Mesenchymal stem cell (in vitro differentiated cells and primary cell): ENCODE results near the gene RPS15.

ENCODE experiments used
- DNase-seq: peaks from one replicate; pipeline ENCODE4 v3.0.0-alpha.2; 2013
- H2AFZ ChIP-seq: one replicate; pipeline ENCODE4 v1.6.1; 2013; ENCODE audit warnings: low read depth, mild to moderate bottlenecking, control low read depth, inconsistent platforms, low read length, moderate library complexity
- H2AK5ac ChIP-seq: 2 replicates; pipeline ENCODE4 v1.6.1; 2013; ENCODE audit warnings: low read length, moderate library complexity, mild to moderate bottlenecking, inconsistent platforms; ENCODE audit not compliant: severe bottlenecking
- H2BK120ac ChIP-seq: one replicate; pipeline ENCODE4 v1.6.1; 2013; ENCODE audit warnings: low read depth, mild to moderate bottlenecking, inconsistent platforms, low read length, moderate library complexity
- H2BK12ac ChIP-seq, 2 experiments: one replicate each; pipeline ENCODE4 v1.6.1; 2013; ENCODE audit warnings: inconsistent platforms in 2 of 2, low read length in 2 of 2, mild to moderate bottlenecking in 2 of 2, moderate library complexity in 2 of 2, control low read depth in 1 of 2
- H2BK15ac ChIP-seq: one replicate; pipeline ENCODE4 v1.6.1; 2013; ENCODE audit warnings: mild to moderate bottlenecking, low read depth, inconsistent platforms; ENCODE audit not compliant: poor library complexity, severe bottlenecking
- H2BK5ac ChIP-seq: 2 replicates; pipeline ENCODE4 v1.6.1; 2013; ENCODE audit warnings: low read depth, mild to moderate bottlenecking, low read length, control low read depth, inconsistent platforms; ENCODE audit not compliant: poor library complexity, severe bottlenecking
- H3K14ac ChIP-seq, 2 experiments: one replicate each; pipeline ENCODE4 v1.6.1; 2013; ENCODE audit warnings: inconsistent platforms in 2 of 2, low read length in 2 of 2, control low read depth in 1 of 2, mild to moderate bottlenecking in 1 of 2, moderate library complexity in 1 of 2
- H3K18ac ChIP-seq, 2 experiments: one replicate each; pipeline ENCODE4 v1.6.1; 2013; ENCODE audit warnings: inconsistent platforms in 2 of 2, low read length in 2 of 2, control low read depth in 1 of 2, low read depth in 1 of 2, mild to moderate bottlenecking in 1 of 2
- H3K23ac ChIP-seq, 2 experiments: one replicate each; pipeline ENCODE4 v1.6.1; 2013; ENCODE audit warnings: inconsistent platforms in 2 of 2, low read length in 2 of 2, mild to moderate bottlenecking in 2 of 2, moderate library complexity in 2 of 2, control low read depth in 1 of 2
- H3K27ac ChIP-seq: 2 replicates; pipeline ENCODE4 v1.5.1; 2013; ENCODE audit warnings: mild to moderate bottlenecking, moderate library complexity, low read length, control low read depth, inconsistent platforms; ENCODE audit not compliant: poor library complexity, severe bottlenecking
- H3K27me3 ChIP-seq, 2 experiments: 2 replicates each; pipeline versions ENCODE4 v1.6.1 to v1.7.0; 2013; ENCODE audit warnings: low read length in 2 of 2, mild to moderate bottlenecking in 2 of 2, moderate library complexity in 2 of 2, control low read depth in 1 of 2, inconsistent platforms in 1 of 2; ENCODE audit not compliant: control insufficient read depth in 1 of 2, insufficient read depth in 1 of 2
- H3K36me3 ChIP-seq, 2 experiments: 2 replicates each; pipeline versions ENCODE4 v1.6.1 to v1.7.0; 2013; ENCODE audit warnings: low read length in 2 of 2, control low read depth in 1 of 2, inconsistent platforms in 1 of 2, low read depth in 1 of 2, mild to moderate bottlenecking in 1 of 2; ENCODE audit not compliant: insufficient read depth in 2 of 2, control insufficient read depth in 1 of 2
- H3K4ac ChIP-seq, 2 experiments: one replicate each; pipeline ENCODE4 v1.6.1; 2013; ENCODE audit warnings: inconsistent platforms in 2 of 2, low read length in 2 of 2, mild to moderate bottlenecking in 2 of 2, moderate library complexity in 2 of 2, control low read depth in 1 of 2, low read depth in 1 of 2
- H3K4me1 ChIP-seq: 2 replicates; pipeline ENCODE4 v1.6.1; 2013; ENCODE audit warnings: low read depth, low read length, control low read depth; ENCODE audit not compliant: control insufficient read depth, insufficient read depth
- H3K4me2 ChIP-seq: 2 replicates; pipeline ENCODE4 v1.6.1; 2013; ENCODE audit warnings: low read length, mild to moderate bottlenecking, inconsistent platforms; ENCODE audit not compliant: poor library complexity, severe bottlenecking
- H3K4me3 ChIP-seq, 2 experiments: 2 replicates each; pipeline versions ENCODE4 v1.5.1 to v1.7.0; 2013; ENCODE audit warnings: low read length in 2 of 2, mild to moderate bottlenecking in 2 of 2, control low read depth in 1 of 2, low read depth in 1 of 2; ENCODE audit not compliant: insufficient read depth in 1 of 2
- H3K79me1 ChIP-seq: replicated peaks from 2 replicates; pipeline ENCODE4 v1.6.1; 2013; ENCODE audit warnings: mild to moderate bottlenecking, control low read depth, low read length, inconsistent platforms; ENCODE audit not compliant: poor library complexity, severe bottlenecking
- H3K9ac ChIP-seq: 2 replicates; pipeline ENCODE4 v1.7.0; 2013; ENCODE audit warnings: mild to moderate bottlenecking, low read length, moderate library complexity
- H3K9me3 ChIP-seq: 2 replicates; pipeline ENCODE4 v1.7.0; 2013; ENCODE audit warnings: mild to moderate bottlenecking, low read length; ENCODE audit not compliant: control insufficient read depth
- H4K8ac ChIP-seq: one replicate; pipeline ENCODE4 v1.6.1; 2013; ENCODE audit warnings: inconsistent platforms, mild to moderate bottlenecking, low read length, moderate library complexity
- H4K91ac ChIP-seq: one replicate; pipeline ENCODE4 v1.6.1; 2013; ENCODE audit warnings: mild to moderate bottlenecking, low read length, inconsistent platforms
- WGBS: methylation state at CpG from one replicate; pipeline ENCODE4 v1.1.7; 2013; ENCODE audit warnings: mixed read lengths; 5-methylcytosine and 5-hydroxymethylcytosine counted together

RPS15 gene

GRCh38 chr19:1466461-1467214, 28.4 kb downstream of the RPS15 start:
- H3K36me3 ChIP-seq = peaks cover 0 to 17% of the 10 kb centered on the region in 2 experiments
- H2BK12ac ChIP-seq = no peak overlapping the region
- H3K4me1 ChIP-seq = peaks cover 61% of the 10 kb centered on the region
- no peak overlapping the region for H3K14ac ChIP-seq
- H2BK5ac ChIP-seq = no peak overlapping the region
- H3K79me1 ChIP-seq = peaks cover 16% of the 10 kb centered on the region
- no peak overlapping the region for H3K4me3 ChIP-seq
- WGBS = 24% methylated on average over 66 of the region's 70 CpGs
- H3K27me3 ChIP-seq = peaks cover 26 to 54% of the 10 kb centered on the region in 2 experiments
- H4K91ac ChIP-seq = no peak overlapping the region
- DNase-seq = no peak
- H3K27ac ChIP-seq = no peak overlapping the region
- no peak overlapping the region for H3K18ac ChIP-seq
- no peak overlapping the region for H2AFZ ChIP-seq
- no peak overlapping the region for H3K4me2 ChIP-seq
- no peaks in the 10 kb centered on the region for H3K9me3 ChIP-seq
- H3K4ac ChIP-seq = no peak overlapping the region
- H2BK15ac ChIP-seq = no peak overlapping the region
- peak overlapping the region in 1 of 2 experiments; percentile 60 for H3K23ac ChIP-seq
- no peak overlapping the region for H4K8ac ChIP-seq
- H2AK5ac ChIP-seq = no peak overlapping the region
- no peak overlapping the region for H3K9ac ChIP-seq
- no peak overlapping the region for H2BK120ac ChIP-seq

GRCh38 chr19:1467215-1467489, 29.0 kb downstream of the RPS15 start:
- Histone ChIP-seq H4K8ac (no peak overlapping the region), H3K9ac (no peak overlapping the region), H2BK12ac (no peak overlapping the region), H3K4me1 (peaks cover 65% of the 10 kb centered on the region), H3K18ac (no peak overlapping the region), H3K23ac (no peak overlapping the region), H3K79me1 (peaks cover 18% of the 10 kb centered on the region), H2BK15ac (no peak overlapping the region), H2BK120ac (no peak overlapping the region), H3K36me3 (peaks cover 0 to 17% of the 10 kb centered on the region in 2 experiments), H3K4me3 (no peak overlapping the region), H3K4me2 (peak overlapping the region; percentile 1), H4K91ac (no peak overlapping the region), H2AK5ac (no peak overlapping the region), H2AFZ (no peak overlapping the region), H3K4ac (no peak overlapping the region), H3K9me3 (no peaks in the 10 kb centered on the region), H3K14ac (no peak overlapping the region), H2BK5ac (no peak overlapping the region), H3K27ac (no peak overlapping the region), H3K27me3 (peaks cover 31 to 59% of the 10 kb centered on the region in 2 experiments)
- no peak for DNase-seq
- WGBS = 5% methylated on average over 28 of the region's 36 CpGs

- Histone ChIP-seq H3K14ac (no peak overlapping the region), H3K4me1 (peaks cover 70% of the 10 kb centered on the region), H2AFZ (no peak overlapping the region), H3K9me3 (no peaks in the 10 kb centered on the region), H2BK15ac (no peak overlapping the region), H4K8ac (no peak overlapping the region), H3K36me3 (peaks cover 0 to 20% of the 10 kb centered on the region in 2 experiments), H3K4me3 (no peak overlapping the region), H3K27ac (no peak overlapping the region), H3K23ac (no peak overlapping the region), H2BK12ac (no peak overlapping the region), H3K79me1 (peaks cover 21% of the 10 kb centered on the region), H3K27me3 (peaks cover 36 to 64% of the 10 kb centered on the region in 2 experiments), H2BK120ac (no peak overlapping the region), H3K4ac (no peak overlapping the region), H3K4me2 (peak overlapping the region; percentile 26), H3K18ac (no peak overlapping the region), H4K91ac (no peak overlapping the region), H3K9ac (no peak overlapping the region), H2BK5ac (no peak overlapping the region), H2AK5ac (no peak overlapping the region)
- DNase-seq = no peak
- 13% methylated on average over 73 of the region's 92 CpGs for WGBS
Observed at GRCh38 chr19:1467490-1468273, 29.5 kb downstream of the RPS15 start.

GRCh38 chr19:1468274-1468820, 30.2 kb downstream of the RPS15 start:
- Histone ChIP-seq H3K79me1 (peaks cover 27% of the 10 kb centered on the region), H3K18ac (no peak overlapping the region), H3K9ac (no peak overlapping the region), H3K23ac (no peak overlapping the region), H4K8ac (no peak overlapping the region), H2AFZ (no peak overlapping the region), H3K4ac (no peak overlapping the region), H4K91ac (no peak overlapping the region), H3K4me2 (no peak overlapping the region), H2BK5ac (no peak overlapping the region), H2BK120ac (no peak overlapping the region), H2BK12ac (no peak overlapping the region), H3K9me3 (no peaks in the 10 kb centered on the region), H2AK5ac (no peak overlapping the region), H3K14ac (no peak overlapping the region), H3K27ac (no peak overlapping the region), H3K27me3 (peaks cover 38 to 71% of the 10 kb centered on the region in 2 experiments), H3K4me3 (no peak overlapping the region), H2BK15ac (no peak overlapping the region), H3K36me3 (peaks cover 0 to 24% of the 10 kb centered on the region in 2 experiments), H3K4me1 (peaks cover 72% of the 10 kb centered on the region)
- WGBS = 37% methylated on average over 38 of the region's 49 CpGs
- DNase-seq = no peak
